SK-N-SH (cell line): ENCODE measurements around the gene IQSEC1.

Source experiments
- ELF1 ChIP-seq: IDR thresholded peaks from 2 replicates; pipeline ENCODE4 v1.4.0; 2012
- EP300 ChIP-seq, 2 experiments: IDR thresholded peaks; 2 replicates each; pipeline versions ENCODE4 v1.4.0 to v1.6.1; 2012; ENCODE audit warnings: borderline replicate concordance in 1 of 2, low read depth in 1 of 2, low read length in 1 of 2
- EZH2phosphoT487 ChIP-seq: fragments of 200-600 bp; sonication (generic); IDR thresholded peaks from 2 replicates; pipeline ENCODE4 v1.6.1; 2017; ENCODE audit warnings: low read depth, mixed run types, mild to moderate bottlenecking, antibody characterized with exemption, moderate library complexity, borderline replicate concordance
- FOSL2 ChIP-seq: IDR thresholded peaks from 2 replicates; pipeline ENCODE4 v1.4.0; 2012; ENCODE audit warnings: low read depth, mild to moderate bottlenecking, moderate library complexity, borderline replicate concordance
- MEF2A ChIP-seq: IDR thresholded peaks from 2 replicates; pipeline ENCODE4 v1.4.0; 2012; ENCODE audit warnings: low read depth, borderline replicate concordance
- NFIC ChIP-seq: IDR thresholded peaks from 2 replicates; pipeline ENCODE4 v1.4.0; 2012; ENCODE audit warnings: borderline replicate concordance
- NRF1 ChIP-seq: IDR thresholded peaks from 2 replicates; pipeline ENCODE4 v1.6.1; 2012; ENCODE audit warnings: low read depth, mild to moderate bottlenecking, low read length
- POLR2AphosphoS5 ChIP-seq: IDR thresholded peaks from 2 replicates; pipeline ENCODE4 v1.6.1; 2012; ENCODE audit warnings: low read depth, low read length
- RFX5 ChIP-seq: IDR thresholded peaks from 2 replicates; pipeline ENCODE4 v1.6.1; 2012; ENCODE audit warnings: mild to moderate bottlenecking, improper control_type of control experiment, low read length
- TAF1 ChIP-seq: IDR thresholded peaks from 2 replicates; pipeline ENCODE4 v1.6.1; 2012; ENCODE audit warnings: low read depth, mild to moderate bottlenecking, low read length, moderate library complexity, borderline replicate concordance
- TCF12 ChIP-seq: IDR thresholded peaks from 2 replicates; pipeline ENCODE4 v1.4.0; 2012
- TF ChIP-seq, protein P1 (sequence below): IDR thresholded peaks from 2 replicates; pipeline ENCODE4; 2012
- TF ChIP-seq, protein P2 (sequence below): fragments of 200-600 bp; sonication (generic); IDR thresholded peaks from 2 replicates; pipeline ENCODE4 v1.6.1; 2017; ENCODE audit warnings: antibody characterized with exemption, mild to moderate bottlenecking, moderate library complexity

DNA sequence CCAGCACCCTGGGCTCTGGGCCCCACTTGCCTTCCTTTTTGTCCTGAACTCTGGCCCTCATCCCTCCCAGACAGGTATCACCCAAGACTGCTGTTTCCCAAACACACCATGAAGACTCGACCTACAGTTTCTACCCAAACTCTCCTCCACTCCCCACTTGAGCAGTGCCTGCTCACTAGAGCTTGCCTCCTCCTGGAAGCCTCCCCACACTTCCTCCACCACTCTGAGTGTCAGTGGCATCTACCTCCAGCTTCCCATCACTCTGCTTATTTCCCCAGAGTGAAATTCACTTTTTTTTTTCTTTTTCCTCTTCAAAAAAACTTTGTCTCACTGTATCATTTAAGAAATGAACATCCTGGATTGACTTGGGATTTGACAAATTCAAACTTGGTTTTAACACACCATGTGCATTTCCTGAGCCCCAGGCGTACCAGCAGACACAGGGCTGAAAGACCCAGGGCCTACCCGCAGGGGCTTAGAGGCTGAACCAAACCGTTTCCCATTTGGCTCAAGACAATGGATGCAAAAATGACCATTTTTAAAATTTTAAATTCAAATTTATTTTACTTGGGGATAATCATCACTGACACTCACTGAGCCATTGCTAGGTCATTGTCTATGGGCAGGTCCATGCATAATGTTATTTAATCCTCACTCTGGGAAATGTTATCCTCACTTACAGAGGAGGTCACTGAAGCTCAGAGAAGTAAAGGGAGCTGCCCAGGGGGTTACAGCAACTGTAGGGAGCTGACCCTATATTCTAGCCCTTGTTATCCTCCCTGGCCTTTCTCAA lies 62.3 kb downstream of the IQSEC1 start:
- TF ChIP-seq EP300 (IDR thresholded peaks at IDR 0.05; ENCODE audit: borderline replicate concordance in 1 of 2, low read depth in 1 of 2, low read length in 1 of 2) (no peak), EZH2phosphoT487 (no peak), POLR2AphosphoS5 (no peak), NFIC (no peak), MEF2A (no peak), RFX5 (no peak), ELF1 (no peak), TAF1 (no peak), NRF1 (no peak), TCF12 (no peak), FOSL2 (no peak)
- TF ChIP-seq, protein P1, sequence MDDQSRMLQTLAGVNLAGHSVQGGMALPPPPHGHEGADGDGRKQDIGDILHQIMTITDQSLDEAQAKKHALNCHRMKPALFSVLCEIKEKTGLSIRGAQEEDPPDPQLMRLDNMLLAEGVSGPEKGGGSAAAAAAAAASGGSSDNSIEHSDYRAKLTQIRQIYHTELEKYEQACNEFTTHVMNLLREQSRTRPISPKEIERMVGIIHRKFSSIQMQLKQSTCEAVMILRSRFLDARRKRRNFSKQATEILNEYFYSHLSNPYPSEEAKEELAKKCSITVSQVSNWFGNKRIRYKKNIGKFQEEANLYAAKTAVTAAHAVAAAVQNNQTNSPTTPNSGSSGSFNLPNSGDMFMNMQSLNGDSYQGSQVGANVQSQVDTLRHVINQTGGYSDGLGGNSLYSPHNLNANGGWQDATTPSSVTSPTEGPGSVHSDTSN, result no peak
- TF ChIP-seq, protein P2, sequence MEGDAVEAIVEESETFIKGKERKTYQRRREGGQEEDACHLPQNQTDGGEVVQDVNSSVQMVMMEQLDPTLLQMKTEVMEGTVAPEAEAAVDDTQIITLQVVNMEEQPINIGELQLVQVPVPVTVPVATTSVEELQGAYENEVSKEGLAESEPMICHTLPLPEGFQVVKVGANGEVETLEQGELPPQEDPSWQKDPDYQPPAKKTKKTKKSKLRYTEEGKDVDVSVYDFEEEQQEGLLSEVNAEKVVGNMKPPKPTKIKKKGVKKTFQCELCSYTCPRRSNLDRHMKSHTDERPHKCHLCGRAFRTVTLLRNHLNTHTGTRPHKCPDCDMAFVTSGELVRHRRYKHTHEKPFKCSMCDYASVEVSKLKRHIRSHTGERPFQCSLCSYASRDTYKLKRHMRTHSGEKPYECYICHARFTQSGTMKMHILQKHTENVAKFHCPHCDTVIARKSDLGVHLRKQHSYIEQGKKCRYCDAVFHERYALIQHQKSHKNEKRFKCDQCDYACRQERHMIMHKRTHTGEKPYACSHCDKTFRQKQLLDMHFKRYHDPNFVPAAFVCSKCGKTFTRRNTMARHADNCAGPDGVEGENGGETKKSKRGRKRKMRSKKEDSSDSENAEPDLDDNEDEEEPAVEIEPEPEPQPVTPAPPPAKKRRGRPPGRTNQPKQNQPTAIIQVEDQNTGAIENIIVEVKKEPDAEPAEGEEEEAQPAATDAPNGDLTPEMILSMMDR, result no peak
